Middle frontal gyrus (tissue), 1 donor: Measurements from ENCODE around the gene BTBD2.
"Not testable (repeated sequence)": the region's sequence is repeated elsewhere in the genome, so short reads cannot be mapped to it uniquely, and the experiment has no call there.

Source experiments
- DNase-seq: peaks from one replicate; pipeline ENCODE4 v3.0.0-alpha.2; 2015; ENCODE audit warnings: low spot score; ENCODE audit errors: extremely low spot score

The BTBD2 gene

GRCh38 chr19:2016041-2016807 lies 710 bp upstream of the BTBD2 start:
- DNase-seq: no peak

GRCh38 chr19:2014731-2015607 lies 545 bp downstream of the BTBD2 start:
- no peak for DNase-seq

GRCh38 chr19:2014131-2014571 lies 1.4 kb downstream of the BTBD2 start:
- no peak for DNase-seq

GRCh38 chr19:2013683-2013961 lies 1.9 kb downstream of the BTBD2 start:
- no peak for DNase-seq

GRCh38 chr19:2012941-2013682 lies 2.4 kb downstream of the BTBD2 start:
- no peak for DNase-seq

GRCh38 chr19:2011169-2011568 lies 4.3 kb downstream of the BTBD2 start:
- DNase-seq: no peak

GRCh38 chr19:2010135-2010668 lies 5.3 kb downstream of the BTBD2 start:
- no peak for DNase-seq

GRCh38 chr19:2003874-2004273 lies 11.6 kb downstream of the BTBD2 start:
- no peak for DNase-seq

GRCh38 chr19:1999856-2000515 lies 15.5 kb downstream of the BTBD2 start:
- DNase-seq: no peak

GRCh38 chr19:1998712-1999708 lies 16.5 kb downstream of the BTBD2 start:
- no peak for DNase-seq

GRCh38 chr19:1997353-1998233 lies 17.9 kb downstream of the BTBD2 start:
- no peak for DNase-seq

GRCh38 chr19:1992759-1993260 lies 22.7 kb downstream of the BTBD2 start:
- DNase-seq: no peak

- no peak for DNase-seq
Observed at GRCh38 chr19:1991018-1991913, 24.2 kb downstream of the BTBD2 start.

GRCh38 chr19:1990230-1991017 lies 25.1 kb downstream of the BTBD2 start:
- DNase-seq: no peak

- DNase-seq: no peak
Observed at GRCh38 chr19:1989513-1990229, 25.8 kb downstream of the BTBD2 start.

GRCh38 chr19:1988464-1988863 lies 27.1 kb downstream of the BTBD2 start:
- DNase-seq: not testable (repeated sequence)
